CD4-positive, alpha-beta T cell treated with Interleukin-12 subunit alpha and Interleukin-12 subunit beta, for 1 hour (primary cell): ENCODE results near the gene CHI3L2.

Experiments used
- DNase-seq: peaks from one replicate; pipeline ENCODE4 v3.0.0-alpha.2; 2020

CHI3L2 gene

GRCh38 chr1:111256988-111257658 lies 29.6 kb downstream of the CHI3L2 start:
- DNase-seq: no peak

- no peak for DNase-seq
These were observed 40.4 kb downstream of the CHI3L2 start for GRCh38 chr1:111267801-111268508.

- DNase-seq: no peak
These were observed 42.4 kb downstream of the CHI3L2 start for GRCh38 chr1:111269825-111270406.

- no peak for DNase-seq
These were observed 43.4 kb downstream of the CHI3L2 start for GRCh38 chr1:111270771-111271463.

- no peak for DNase-seq
These were observed 43.9 kb downstream of the CHI3L2 start for GRCh38 chr1:111271464-111271801.

GRCh38 chr1:111272081-111272480 lies 44.6 kb downstream of the CHI3L2 start:
- DNase-seq: no peak

GRCh38 chr1:111274653-111275052 lies 47.1 kb downstream of the CHI3L2 start:
- DNase-seq: peak; percentile 24

GRCh38 chr1:111275079-111275478 lies 47.6 kb downstream of the CHI3L2 start:
- peak; percentile 10 for DNase-seq

- DNase-seq: no peak
These were observed 48.4 kb downstream of the CHI3L2 start for GRCh38 chr1:111275780-111276433.

- no peak for DNase-seq
These were observed 51.6 kb downstream of the CHI3L2 start for GRCh38 chr1:111279144-111279543.

GRCh38 chr1:111280267-111280666 lies 52.8 kb downstream of the CHI3L2 start:
- DNase-seq: no peak

- DNase-seq: no peak
These were observed 53.9 kb downstream of the CHI3L2 start for GRCh38 chr1:111281411-111281810.

GRCh38 chr1:111283838-111284237 lies 56.3 kb downstream of the CHI3L2 start:
- no peak for DNase-seq

- DNase-seq: no peak
These were observed 58.4 kb downstream of the CHI3L2 start for GRCh38 chr1:111285879-111286278.

- no peak for DNase-seq
These were observed 59.4 kb downstream of the CHI3L2 start for GRCh38 chr1:111286912-111287311.

GRCh38 chr1:111289371-111289770 lies 61.9 kb downstream of the CHI3L2 start:
- DNase-seq: no peak

GRCh38 chr1:111290104-111290503 lies 62.6 kb downstream of the CHI3L2 start:
- no peak for DNase-seq

- no peak for DNase-seq
These were observed 63.1 kb downstream of the CHI3L2 start, which contains the start of gene CHIA for GRCh38 chr1:111290630-111291029. CHIA (plus strand) TSS chr1:111290851; CDS start chr1:111310468, 19,617 bp downstream.
